Fibroblast of the aortic adventitia (primary cell): ENCODE results near the gene HDAC10. TPM values are rescaled to one million over a fixed set of nuclear protein-coding genes. Genes with fewer than 3 reads are reported as not detected.
A peak's percentile ranks its signal among the peaks of the same experiment; 100 is the strongest.

Source experiments
- DNase-seq: peaks from one replicate; pipeline ENCODE4 v3.0.0-alpha.2; 2010; ENCODE audit warnings: low read depth
- H3K4me3 ChIP-seq: 2 replicates; pipeline ENCODE4 v1.5.1; 2011; ENCODE audit warnings: low read depth, mild to moderate bottlenecking, control low read depth, low read length, moderate library complexity
- total RNA-seq: library from RNA; depleted of rRNA; stranded (reverse); fragments of >200 nt; gene quantifications from 2 replicates; pipeline ENCODE4 v1.2.3, GENCODE V29; 2012; ENCODE audit warnings: low replicate concordance
- TF ChIP-seq, protein P1 (sequence below): IDR thresholded peaks from 2 replicates; pipeline ENCODE4 v1.5.1; 2011; ENCODE audit warnings: mild to moderate bottlenecking, low read length, control low read depth, inconsistent platforms; ENCODE audit not compliant: insufficient read depth

HDAC10 gene
- total RNA-seq, 1 donor: 15.4 TPM

DNA sequence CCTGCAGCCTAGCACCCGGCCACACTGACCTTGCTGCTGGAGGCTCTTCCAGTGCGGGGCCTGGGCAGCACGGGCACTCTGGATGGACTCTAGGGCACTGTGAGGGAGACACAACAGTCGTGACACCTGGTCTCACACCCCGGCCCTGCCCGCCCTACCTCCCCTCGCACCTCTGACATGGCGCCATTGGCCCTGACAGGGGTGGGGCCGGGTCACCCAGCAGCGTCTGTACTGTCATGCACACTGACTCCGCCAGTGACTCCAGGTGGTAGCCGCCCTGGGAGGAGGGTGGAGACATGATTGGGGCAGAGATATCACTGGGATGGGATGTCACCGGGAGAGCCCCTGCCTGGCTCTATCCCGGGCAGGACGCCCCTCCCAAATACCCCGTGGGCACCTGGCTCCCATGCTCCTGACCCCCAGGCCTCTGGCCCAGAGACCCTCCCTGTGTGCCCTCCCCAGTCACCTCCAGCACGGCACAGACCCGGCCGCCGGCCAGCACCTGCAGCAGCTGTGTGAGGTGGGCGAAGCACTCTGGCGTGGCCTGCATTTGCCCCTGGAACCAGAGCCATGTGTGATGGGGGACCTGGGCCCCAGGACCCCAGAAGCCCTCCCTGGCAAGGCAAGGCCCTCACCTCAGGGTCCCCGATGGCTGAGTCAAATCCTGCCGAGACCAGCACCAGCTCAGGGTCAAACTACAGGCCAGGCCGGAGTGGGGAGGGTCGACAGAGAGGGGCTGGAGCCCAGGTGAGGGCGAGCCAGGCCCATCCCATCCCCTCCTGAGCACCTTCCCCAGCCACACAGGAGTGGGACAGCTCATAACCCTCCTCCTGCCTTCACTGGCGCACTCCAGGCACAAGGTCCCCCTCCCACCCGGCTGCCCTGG is 2.6 kb downstream of the HDAC10 start:
- no peak overlapping the region for H3K4me3 ChIP-seq
- TF ChIP-seq, protein P1, sequence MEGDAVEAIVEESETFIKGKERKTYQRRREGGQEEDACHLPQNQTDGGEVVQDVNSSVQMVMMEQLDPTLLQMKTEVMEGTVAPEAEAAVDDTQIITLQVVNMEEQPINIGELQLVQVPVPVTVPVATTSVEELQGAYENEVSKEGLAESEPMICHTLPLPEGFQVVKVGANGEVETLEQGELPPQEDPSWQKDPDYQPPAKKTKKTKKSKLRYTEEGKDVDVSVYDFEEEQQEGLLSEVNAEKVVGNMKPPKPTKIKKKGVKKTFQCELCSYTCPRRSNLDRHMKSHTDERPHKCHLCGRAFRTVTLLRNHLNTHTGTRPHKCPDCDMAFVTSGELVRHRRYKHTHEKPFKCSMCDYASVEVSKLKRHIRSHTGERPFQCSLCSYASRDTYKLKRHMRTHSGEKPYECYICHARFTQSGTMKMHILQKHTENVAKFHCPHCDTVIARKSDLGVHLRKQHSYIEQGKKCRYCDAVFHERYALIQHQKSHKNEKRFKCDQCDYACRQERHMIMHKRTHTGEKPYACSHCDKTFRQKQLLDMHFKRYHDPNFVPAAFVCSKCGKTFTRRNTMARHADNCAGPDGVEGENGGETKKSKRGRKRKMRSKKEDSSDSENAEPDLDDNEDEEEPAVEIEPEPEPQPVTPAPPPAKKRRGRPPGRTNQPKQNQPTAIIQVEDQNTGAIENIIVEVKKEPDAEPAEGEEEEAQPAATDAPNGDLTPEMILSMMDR: no peak
- no peak for DNase-seq

GRCh38 chr22:50247748-50248147 is 3.3 kb downstream of the HDAC10 start:
- peak; percentile 40 for DNase-seq
- TF ChIP-seq, protein P1: no peak
- no peak overlapping the region for H3K4me3 ChIP-seq

GRCh38 chr22:50246242-50247175 is 4.6 kb downstream of the HDAC10 start:
- DNase-seq: no peak
- TF ChIP-seq, protein P1: no peak
- H3K4me3 ChIP-seq: no peak overlapping the region

GRCh38 chr22:50245214-50246072 is 5.6 kb downstream of the HDAC10 start:
- TF ChIP-seq, protein P1: no peak
- no peak for DNase-seq
- peak overlapping the region; percentile 77 for H3K4me3 ChIP-seq

DNA sequence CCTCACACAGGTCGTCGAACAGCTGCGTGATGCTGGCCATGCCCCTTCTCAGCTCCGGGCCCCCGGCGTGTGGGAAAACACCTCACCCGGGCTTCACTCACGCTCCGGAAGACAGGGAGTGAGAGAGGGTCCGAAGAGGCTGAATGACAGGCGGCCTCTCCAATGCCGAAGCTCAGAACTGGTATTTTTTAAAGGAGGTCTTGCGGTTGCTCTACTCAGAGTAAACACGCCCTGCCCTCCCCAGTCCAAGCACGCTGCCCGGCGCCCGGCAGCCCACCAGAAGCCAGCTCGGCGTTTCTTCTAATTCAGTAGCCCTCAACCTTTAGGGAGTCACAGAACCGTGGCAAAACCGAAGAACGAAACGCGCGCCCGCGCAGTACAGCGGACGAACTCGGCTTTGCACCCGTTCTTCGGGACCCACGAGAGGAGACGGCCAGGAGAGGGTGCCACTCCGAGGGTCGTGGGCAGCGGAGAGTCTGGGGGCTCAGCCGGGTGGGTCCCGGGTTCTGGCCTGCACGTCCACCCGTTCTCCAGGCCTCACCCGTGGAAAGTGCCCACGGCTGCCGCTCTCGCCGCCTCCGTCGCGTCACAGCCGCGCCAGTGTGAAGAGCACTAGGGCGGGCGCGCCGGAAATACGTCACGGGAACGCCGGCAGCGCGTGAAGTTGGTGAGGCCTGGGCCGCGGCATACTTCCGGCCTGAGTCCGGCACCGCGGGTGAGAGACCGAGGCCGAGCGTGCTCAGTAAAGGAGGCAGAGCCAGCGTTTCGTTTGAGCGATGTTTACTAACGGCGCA is 6.4 kb downstream of the HDAC10 start, which contains the start of gene TUBGCP6:
TUBGCP6 (minus strand) TSS at position 604 of the 794 bp plus-strand sequence; CDS start at position 40, 564 bp downstream.
- H3K4me3 ChIP-seq: peak within 1 kb of the TSS; percentile 77
- DNase-seq: peak; percentile 87
- TF ChIP-seq, protein P1: peak; percentile 35
